GM23248 (cell line): ENCODE measurements around the gene MYCN. TPM values are rescaled to one million over a fixed set of nuclear protein-coding genes. Genes with fewer than 3 reads are reported as not detected.

Experiments used
- DNase-seq: peaks from one replicate; pipeline ENCODE4 v3.0.0-alpha.2; 2015
- H2AFZ ChIP-seq: fragments of 200-600 bp; sonication (generic); 2 replicates; pipeline ENCODE4 v1.6.1; 2016; ENCODE audit warnings: antibody characterized with exemption
- H3F3A ChIP-seq: fragments of 200-600 bp; sonication (generic); 2 replicates; pipeline ENCODE4 v1.6.1; 2016; ENCODE audit warnings: mild to moderate bottlenecking, antibody characterized with exemption, mixed run types; ENCODE audit not compliant: insufficient read depth
- H3K27ac ChIP-seq: fragments of 200-600 bp; sonication (generic); 2 replicates; pipeline ENCODE4 v1.5.1; 2016; ENCODE audit warnings: mild to moderate bottlenecking
- H3K27me3 ChIP-seq: fragments of 200-600 bp; sonication (generic); replicated peaks from 2 replicates; pipeline ENCODE4 v1.6.1; 2016; ENCODE audit warnings: mild to moderate bottlenecking; ENCODE audit not compliant: insufficient read depth
- H3K36me3 ChIP-seq: fragments of 200-600 bp; sonication (generic); 2 replicates; pipeline ENCODE4 v1.6.1; 2016; ENCODE audit warnings: low read depth, mild to moderate bottlenecking
- H3K4me1 ChIP-seq: fragments of 200-600 bp; sonication (generic); 2 replicates; pipeline ENCODE4 v1.6.1; 2016; ENCODE audit warnings: mild to moderate bottlenecking; ENCODE audit not compliant: insufficient read depth
- H3K4me2 ChIP-seq: fragments of 200-600 bp; sonication (generic); one replicate; pipeline ENCODE4 v1.6.1; 2016; ENCODE audit warnings: mild to moderate bottlenecking; ENCODE audit not compliant: unreplicated experiment
- H3K4me3 ChIP-seq: fragments of 200-600 bp; sonication (generic); 2 replicates; pipeline ENCODE4 v1.5.1; 2016; ENCODE audit warnings: mild to moderate bottlenecking
- H3K79me2 ChIP-seq: fragments of 200-600 bp; sonication (generic); 2 replicates; pipeline ENCODE4 v1.6.1; 2016; ENCODE audit warnings: mild to moderate bottlenecking; ENCODE audit not compliant: insufficient read depth
- H3K9ac ChIP-seq: fragments of 200-600 bp; sonication (generic); 2 replicates; pipeline ENCODE4 v1.6.1; 2016; ENCODE audit warnings: mild to moderate bottlenecking
- H3K9me2 ChIP-seq: fragments of 200-600 bp; sonication (generic); 2 replicates; pipeline ENCODE4 v1.6.1; 2016; ENCODE audit warnings: mixed run types, mild to moderate bottlenecking, moderate library complexity; ENCODE audit not compliant: insufficient read depth
- H3K9me3 ChIP-seq: fragments of 200-600 bp; sonication (generic); one replicate; pipeline ENCODE4 v1.6.1; 2017; ENCODE audit warnings: low read depth
- H4K20me1 ChIP-seq: fragments of 200-600 bp; sonication (generic); 2 replicates; pipeline ENCODE4 v1.6.0; 2016; ENCODE audit not compliant: insufficient read depth
- EZH2 ChIP-seq: fragments of 200-600 bp; sonication (generic); IDR thresholded peaks from 2 replicates; pipeline ENCODE4 v1.6.1; 2018; ENCODE audit warnings: antibody characterized with exemption, mild to moderate bottlenecking; ENCODE audit not compliant: insufficient read depth, poor library complexity, severe bottlenecking
- EZH2phosphoT487 ChIP-seq: fragments of 200-600 bp; sonication (generic); IDR thresholded peaks from 2 replicates; pipeline ENCODE4 v1.6.1; 2018; ENCODE audit warnings: antibody characterized with exemption, moderate library complexity, mild to moderate bottlenecking, low read depth; ENCODE audit not compliant: insufficient read depth
- WGBS, 2 experiments: methylation state at CpG; one replicate each; pipeline ENCODE4 v1.1.6; 2015 to 2017; ENCODE audit warnings: low lambda C conversion rate in 2 of 2, low coverage in 1 of 2; ENCODE audit errors: missing lambda C conversion rate in 2 of 2; 5-methylcytosine and 5-hydroxymethylcytosine counted together
- in situ Hi-C: fragments of 300-500 bp; cut with MboI; formaldehyde crosslinking; loops from 2 replicates; pipeline ENCODE4 v1.15.0; 2020
- polyA plus RNA-seq: library from polyadenylated mRNA; unstranded; fragments of >200 nt; fragmentation: Nextera tagmentation; extraction: Ambion mirVana; gene quantifications from 2 replicates; pipeline ENCODE4 v1.2.1, GENCODE V29; 2016
- total RNA-seq: library from RNA; depleted of rRNA; stranded (reverse); fragments of >200 nt; shearing (Covaris generic); gene quantifications from 2 replicates; pipeline ENCODE4 v1.2.3, GENCODE V29; 2014

MYCN gene
- total and polyA plus RNA-seq, 2 experiments from 2014 or later: not detected

GRCh38 chr2:15897431-15898098, 42.8 kb upstream of the MYCN start:
- H3K27ac ChIP-seq: no peak overlapping the region

DNA sequence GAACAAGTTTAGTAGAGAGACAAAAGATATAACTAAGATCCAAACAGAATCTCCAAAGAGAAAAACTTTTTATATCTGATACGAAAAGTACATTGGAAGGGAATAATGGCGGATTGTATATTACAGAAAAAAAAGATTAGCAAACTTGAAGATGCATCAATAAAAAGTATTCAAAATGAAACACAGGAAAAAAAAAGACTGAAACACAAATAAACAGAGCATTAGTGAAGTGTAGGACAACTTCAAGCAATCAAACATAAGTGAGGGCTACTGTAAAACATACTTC, 41.1 kb upstream of the MYCN start:
- Histone ChIP-seq H3K27me3 (no peaks in the 10 kb centered on the region), H4K20me1 (no peaks in the 10 kb centered on the region), H3K4me3 (no peak overlapping the region), H3K9ac (no peak overlapping the region), H3K27ac (no peak overlapping the region), H3K79me2 (no peaks in the 10 kb centered on the region), H3K4me2 (no peak overlapping the region), H3K9me2 (no peaks in the 10 kb centered on the region), H3K4me1 (no peaks in the 10 kb centered on the region), H3K36me3 (no peaks in the 10 kb centered on the region), H2AFZ (no peak overlapping the region), H3F3A (no peaks in the 10 kb centered on the region), H3K9me3 (no peaks in the 10 kb centered on the region)
- no peak for TF ChIP-seq EZH2
- TF ChIP-seq EZH2phosphoT487: no peak
- WGBS, 2 experiments: 46 to 53% methylated on average over 2 of the region's 2 CpGs
- in situ Hi-C loops: no loop called here
- DNase-seq: no peak

More at GRCh38 chr2:15897431-15898098, 42.8 kb upstream of the MYCN start:
- in situ Hi-C loops: no loop called here
- Histone ChIP-seq H3K79me2 (no peaks in the 10 kb centered on the region), H3K9me3 (no peaks in the 10 kb centered on the region), H3K4me1 (no peaks in the 10 kb centered on the region), H3K27me3 (no peaks in the 10 kb centered on the region), H3K9me2 (no peaks in the 10 kb centered on the region), H2AFZ (no peak overlapping the region), H3K9ac (no peak overlapping the region), H4K20me1 (no peaks in the 10 kb centered on the region), H3K36me3 (no peaks in the 10 kb centered on the region), H3K4me2 (no peak overlapping the region), H3K4me3 (no peak overlapping the region), H3F3A (no peaks in the 10 kb centered on the region)
- DNase-seq: no peak
- 20 to 29% methylated on average over 4 of the region's 4 CpGs for WGBS, 2 experiments
- TF ChIP-seq EZH2phosphoT487: no peak
- TF ChIP-seq EZH2: no peak

DNA sequence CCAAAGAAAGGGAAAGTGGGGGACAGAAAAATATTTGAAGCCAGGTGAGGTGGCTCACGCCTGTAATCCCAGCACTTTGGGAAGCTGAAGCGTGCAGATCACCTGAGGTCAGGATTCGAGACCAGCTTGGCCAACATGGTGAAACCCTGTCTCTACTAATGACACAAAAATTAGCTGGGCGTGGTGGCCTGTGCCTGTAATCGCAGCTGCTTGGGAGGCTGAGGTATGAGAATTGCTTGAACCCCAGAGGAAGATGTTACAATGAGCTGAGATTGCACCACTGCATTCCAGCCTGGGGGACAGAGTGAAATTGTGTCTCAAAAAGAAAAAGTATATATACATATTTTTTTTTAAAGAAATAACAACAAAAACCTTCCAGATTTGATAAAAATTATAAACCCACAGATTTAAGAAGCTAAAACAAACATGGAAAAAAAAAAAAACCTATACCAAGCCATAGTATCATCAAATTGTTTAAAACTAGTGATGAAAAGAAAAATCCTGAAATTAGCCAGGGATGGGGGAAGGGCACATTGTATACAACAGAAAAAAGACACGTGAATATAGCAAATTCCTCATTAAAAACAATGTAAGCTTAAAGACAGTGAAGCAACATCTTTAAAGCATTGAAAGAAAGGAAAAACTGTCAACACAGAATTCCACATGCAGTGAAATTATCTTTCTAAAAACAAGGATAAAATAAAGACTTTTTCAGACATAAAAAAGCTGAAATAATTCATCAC, 40.4 kb upstream of the MYCN start:
- no peak for DNase-seq
- TF ChIP-seq EZH2phosphoT487 (no peak), EZH2 (no peak)
- 14 to 19% methylated on average over 6 of the region's 6 CpGs for WGBS, 2 experiments
- in situ Hi-C loops: no loop called here
- no peak overlapping the region for H3K27ac ChIP-seq
- H3K4me2 ChIP-seq: no peak overlapping the region
- no peaks in the 10 kb centered on the region for H3F3A ChIP-seq
- H3K79me2 ChIP-seq: no peaks in the 10 kb centered on the region
- no peaks in the 10 kb centered on the region for H4K20me1 ChIP-seq
- H3K9me3 ChIP-seq: no peaks in the 10 kb centered on the region
- no peak overlapping the region for H3K4me3 ChIP-seq
- no peaks in the 10 kb centered on the region for H3K27me3 ChIP-seq
- H3K36me3 ChIP-seq: no peaks in the 10 kb centered on the region
- H2AFZ ChIP-seq: no peak overlapping the region
- no peaks in the 10 kb centered on the region for H3K9me2 ChIP-seq
- H3K4me1 ChIP-seq: no peaks in the 10 kb centered on the region
- H3K9ac ChIP-seq: no peak overlapping the region

DNA sequence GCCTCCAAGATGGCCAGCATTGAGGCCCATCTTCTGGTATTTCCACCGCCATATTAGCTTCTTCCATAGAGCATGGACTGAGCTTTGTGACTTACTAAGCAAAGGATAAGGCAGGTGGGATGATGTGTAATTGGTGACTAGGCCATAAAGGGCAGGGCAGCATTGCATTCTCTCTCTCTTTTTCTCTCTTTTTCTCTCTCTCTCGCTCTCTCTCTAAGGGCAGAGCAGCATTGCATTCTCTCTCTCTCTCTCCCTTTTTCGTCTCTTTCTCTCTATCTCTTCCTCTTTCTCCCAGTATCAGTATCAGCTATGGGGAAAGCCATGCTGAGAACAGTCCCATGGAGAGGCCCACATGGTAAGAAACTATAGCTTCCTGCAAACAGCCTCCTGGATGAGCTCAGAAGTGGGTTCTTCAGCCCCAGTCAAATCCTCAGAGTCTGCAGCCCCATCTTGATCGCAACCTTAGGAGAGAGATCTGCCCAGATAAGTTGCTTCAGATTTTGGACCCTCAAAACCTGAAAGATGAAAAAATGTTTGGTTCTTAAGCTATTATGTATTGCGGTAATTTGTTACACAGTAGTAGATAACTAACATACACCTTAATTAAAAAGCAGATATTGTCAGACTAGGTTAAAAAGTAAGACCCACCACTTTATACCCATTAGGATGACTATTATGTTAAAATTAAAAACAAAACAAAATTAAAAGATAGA, 39.1 kb upstream of the MYCN start:
- H3K9ac ChIP-seq: no peak overlapping the region
- DNase-seq: no peak
- H2AFZ ChIP-seq: no peak overlapping the region
- WGBS, 2 experiments: 28 to 36% methylated on average over 4 to 5 of the region's 5 CpGs
- H3K36me3 ChIP-seq: no peaks in the 10 kb centered on the region
- no peaks in the 10 kb centered on the region for H3K79me2 ChIP-seq
- no peak overlapping the region for H3K27ac ChIP-seq
- no peaks in the 10 kb centered on the region for H3K9me2 ChIP-seq
- in situ Hi-C loops: no loop called here
- no peaks in the 10 kb centered on the region for H3K9me3 ChIP-seq
- H3F3A ChIP-seq: no peaks in the 10 kb centered on the region
- H3K4me3 ChIP-seq: no peak overlapping the region
- H3K4me2 ChIP-seq: no peak overlapping the region
- no peaks in the 10 kb centered on the region for H3K27me3 ChIP-seq
- H4K20me1 ChIP-seq: no peaks in the 10 kb centered on the region
- TF ChIP-seq EZH2 (no peak), EZH2phosphoT487 (no peak)
- no peaks in the 10 kb centered on the region for H3K4me1 ChIP-seq
